Endothelial cell of umbilical vein (primary cell): ENCODE data around the gene RNH1. TPM values are rescaled to one million over a fixed set of nuclear protein-coding genes. Genes with fewer than 3 reads are reported as not detected.
"Not testable (repeated sequence)": the region's sequence is repeated elsewhere in the genome, so short reads cannot be mapped to it uniquely, and the experiment has no call there.

Source experiments
- BruUV-seq: library from RNA; stranded (reverse); fragments of 400-500 nt; replicated peaks from 2 replicates; lab custom pipeline; 2021; lab: Mats Ljungman, UMichigan
- CTCF ChIA-PET: fragments of 300-600, 350-600 bp; sonication (Branson Sonifier 250); formaldehyde crosslinking; loops from one replicate; lab custom pipeline; 2021; ENCODE audit warnings: antibody characterized with exemption, inconsistent platforms; lab: Charles Lee
- POLR2A ChIA-PET: fragments of 300-600, 350-600 bp; sonication (Branson Sonifier 250); formaldehyde crosslinking; loops from one replicate; lab custom pipeline; 2021; ENCODE audit warnings: antibody characterized with exemption, inconsistent platforms; lab: Charles Lee
- DNase-seq: peaks from one replicate; pipeline ENCODE4 v3.0.0-alpha.2; 2011; ENCODE audit warnings: low read depth, low spot score
- FAIRE-seq: peaks from 2 replicates; lab custom pipeline; 2011; peaks lifted over from hg19 to GRCh38; lab: Jason Lieb, UNC
- H2AFZ ChIP-seq: 2 replicates; pipeline ENCODE4 v1.6.0; 2012; ENCODE audit warnings: low read depth, low read length, control low read depth, inconsistent platforms
- H3K27ac ChIP-seq: 2 replicates; pipeline ENCODE4 v1.5.1; 2011; ENCODE audit warnings: low read depth, mild to moderate bottlenecking, control low read depth, low read length, moderate library complexity; ENCODE audit not compliant: insufficient read depth
- H3K27me3 ChIP-seq, 2 experiments: 2 replicates each; pipeline versions ENCODE4 v1.6.0 to v1.6.1; 2011; ENCODE audit warnings: low read length in 2 of 2, mixed read lengths in 1 of 2; ENCODE audit not compliant: control insufficient read depth in 2 of 2, insufficient read depth in 2 of 2
- H3K36me3 ChIP-seq, 2 experiments: 2 replicates in 1 of 2; 3 replicates in 1 of 2; pipeline ENCODE4 v1.5.1; 2011; ENCODE audit warnings: low read length in 2 of 2, mild to moderate bottlenecking in 1 of 2, moderate library complexity in 1 of 2; ENCODE audit not compliant: control insufficient read depth in 2 of 2, insufficient read depth in 2 of 2; ENCODE audit errors: extremely low read depth in 1 of 2
- H3K4me1 ChIP-seq: 3 replicates; pipeline ENCODE4 v1.5.1; 2011; ENCODE audit warnings: mild to moderate bottlenecking, low read length; ENCODE audit not compliant: control insufficient read depth, insufficient read depth; ENCODE audit errors: extremely low read depth
- H3K4me2 ChIP-seq: 2 replicates; pipeline ENCODE4 v1.6.1; 2011; ENCODE audit warnings: low read length, control low read depth, mixed read lengths; ENCODE audit not compliant: insufficient read depth
- H3K4me3 ChIP-seq, 3 experiments: fragments of 200-600 bp in 1 of 3; sonication (generic), shearing (Covaris generic) in 1 of 3; replicated peaks in 1 of 3; 2 replicates each; pipeline ENCODE4 v1.5.1; 2011 to 2016; ENCODE audit warnings: control low read depth in 3 of 3, low read length in 3 of 3, mild to moderate bottlenecking in 2 of 3, inconsistent platforms in 1 of 3, low read depth in 1 of 3, moderate library complexity in 1 of 3; ENCODE audit not compliant: insufficient read depth in 1 of 3
- H3K79me2 ChIP-seq: 2 replicates; pipeline ENCODE4 v1.6.0; 2012; ENCODE audit warnings: low read length, inconsistent platforms; ENCODE audit not compliant: control insufficient read depth, insufficient read depth
- H3K9ac ChIP-seq: replicated peaks from 2 replicates; pipeline ENCODE3; 2011; ENCODE audit warnings: low read length, control low read depth; ENCODE audit not compliant: insufficient read depth; ENCODE audit errors: extremely low read depth
- H3K9me1 ChIP-seq: replicated peaks from 3 replicates; pipeline ENCODE4 v1.6.0; 2011; ENCODE audit warnings: mild to moderate bottlenecking, low read length; ENCODE audit not compliant: control insufficient read depth, insufficient read depth; ENCODE audit errors: extremely low read depth
- H3K9me3 ChIP-seq: replicated peaks from 2 replicates; pipeline ENCODE4 v1.5.1; 2012; ENCODE audit warnings: low read length, inconsistent platforms; ENCODE audit not compliant: control insufficient read depth, insufficient read depth
- H4K20me1 ChIP-seq: replicated peaks from 2 replicates; pipeline ENCODE3; 2011; ENCODE audit warnings: mild to moderate bottlenecking, low read length; ENCODE audit not compliant: control insufficient read depth, insufficient read depth; ENCODE audit errors: extremely low read depth
- CTCF ChIP-seq, 2 donors: IDR thresholded peaks; 1 replicate in 1 of 2; 2 replicates in 1 of 2; pipeline ENCODE4 v1.5.1; 2011; ENCODE audit warnings: low read length in 2 of 2, mild to moderate bottlenecking in 2 of 2, moderate library complexity in 2 of 2, control low read depth in 1 of 2, inconsistent platforms in 1 of 2, low read depth in 1 of 2; ENCODE audit not compliant: insufficient read depth in 1 of 2; ENCODE audit errors: extremely low read depth in 1 of 2
- MYC ChIP-seq: IDR thresholded peaks from one replicate; pipeline ENCODE4 v1.6.1; 2011; ENCODE audit warnings: mild to moderate bottlenecking, low read depth, low read length
- dilution Hi-C: fragments of 300-500 bp; cut with MboI; formaldehyde crosslinking; loops from one replicate; pipeline ENCODE4 v1.15.0; 2019; ENCODE audit warnings: low sequenced_read_pairs; ENCODE audit not compliant: extremely low pct_ligation_motif_present
- intact Hi-C: fragments of 100-400 bp; cut with micrococcal nuclease; formaldehyde crosslinking; loops from one replicate; pipeline ENCODE4 v1.10.0; 2022
- polyA plus RNA-seq, 4 experiments: library from polyadenylated mRNA; depleted of rRNA in 3 of 4; stranded (reverse) in 3 of 4; unstranded in 1 of 4; fragments of >200 nt; gene quantifications; 2 replicates each; pipeline versions ENCODE4 v1.2.1 to v1.2.3, GENCODE V29; 2011 to 2012; ENCODE audit warnings: missing spikeins in 1 of 4
- total RNA-seq: library from RNA; stranded (reverse); gene quantifications from 2 replicates; pipeline ENCODE4 v1.2.3, GENCODE V29; 2021

Gene RNH1
- total and polyA plus RNA-seq, 2 donors (not counting 3 experiments of a cell fraction or from before 2014, with no cell fraction given), result 144 to 198 TPM

GRCh38 chr11:516918-517685, 10.1 kb upstream of the RNH1 start:
- intact Hi-C loops, result loop anchor here (5.0 kb wide), 1 partner anchor 210 kb away; the partner anchor contains the start of gene IFITM2

GRCh38 chr11:516400-516799, 9.4 kb upstream of the RNH1 start:
- ChIA-PET CTCF (no interaction called here), POLR2A (no interaction called here)
- dilution Hi-C loops (no loop called here), intact Hi-C loops (loop anchor here (5.0 kb wide), 1 partner anchor 209 kb away; the partner anchor contains the start of gene IFITM2)
- Histone ChIP-seq H3K36me3 (no peaks in the 10 kb centered on the region), H3K4me2 (no peak overlapping the region), H3K27me3 (no peaks in the 10 kb centered on the region), H2AFZ (no peak overlapping the region), H3K4me1 (peaks cover 3% of the 10 kb centered on the region), H3K9me1 (no peaks in the 10 kb centered on the region), H3K9ac (no peak overlapping the region), H3K4me3 (no peak overlapping the region), H3K79me2 (no peaks in the 10 kb centered on the region), H4K20me1 (no peaks in the 10 kb centered on the region), H3K27ac (no peak overlapping the region), H3K9me3 (no peaks in the 10 kb centered on the region)
- DNase-seq (no peak), FAIRE-seq (no peak)
- TF ChIP-seq CTCF (IDR thresholded peaks at IDR 0.05; ENCODE audit: extremely low read depth in 1 of 2, insufficient read depth in 1 of 2, low read depth in 1 of 2, low read length in 2 of 2), result no peak
- TF ChIP-seq MYC, result no peak
- BruUV-seq, result no TSS peak

More at GRCh38 chr11:516918-517685, 10.1 kb upstream of the RNH1 start:
- H3K36me3 ChIP-seq, H4K20me1 ChIP-seq, H3K4me1 ChIP-seq, H3K9me3 ChIP-seq, H3K9me1 ChIP-seq, H2AFZ ChIP-seq, BruUV-seq, DNase-seq, H3K4me2 ChIP-seq, POLR2A ChIA-PET, FAIRE-seq, H3K27ac ChIP-seq, CTCF ChIA-PET, H3K9ac ChIP-seq, H3K79me2 ChIP-seq, H3K4me3 ChIP-seq, H3K27me3 ChIP-seq, dilution Hi-C loops: not testable (repeated sequence)
